ENCODE measurements around the gene TBX4. TPM values are rescaled to one million over a fixed set of nuclear protein-coding genes. Genes with fewer than 3 reads are reported as not detected.

The TBX4 gene
- total and polyA plus RNA-seq, 2 of the 13 experiments (the other 11 are each of a cell fraction or from before 2014, with no cell fraction given): 0.11 to 1.1 TPM

- TF ChIP-seq HNF1A (IDR thresholded peaks at IDR 0.05; ENCODE audit: low read depth) (no peak), HNF1A (CRISPR knock-in tag; IDR thresholded peaks at IDR 0.05; ENCODE audit: borderline replicate concordance) (no peak), HOXD1 (CRISPR knock-in tag; IDR thresholded peaks at IDR 0.05) (no peak), CSRNP2 (CRISPR knock-in tag; conservative IDR thresholded peaks at IDR 0.05; ENCODE audit: low read depth) (no peak), TP53 (CRISPR knock-in tag; conservative IDR thresholded peaks at IDR 0.05) (no peak)
Observed at GRCh38 chr17:61498042-61498994, 46.1 kb downstream of the TBX4 start (continued).

- no peak overlapping the region for H3K27ac ChIP-seq (ENCODE audit: extremely low read length, insufficient read depth, low read length)
- no peak overlapping the region for H3K4me2 ChIP-seq (ENCODE audit: low read depth, low read length)
- H3K36me3 ChIP-seq (replicated peaks in 1 of 2; ENCODE audit: control insufficient read depth in 1 of 2, insufficient read depth in 2 of 2, low read length in 2 of 2): no peaks in the 10 kb centered on the region
- no peak overlapping the region for H3K4me3 ChIP-seq (replicated peaks in 1 of 3; ENCODE audit: insufficient read depth in 1 of 3, low read depth in 2 of 3, low read length in 3 of 3)
- BruUV-seq (replicated peaks): no TSS peak
- H2AFZ ChIP-seq (ENCODE audit: low read length): no peak overlapping the region
- no peaks in the 10 kb centered on the region for H3K79me2 ChIP-seq (ENCODE audit: insufficient read depth, low read length)
- POLR2A ChIA-PET: no interaction called here
- H3K9ac ChIP-seq (ENCODE audit: insufficient read depth, low read depth, low read length): no peak overlapping the region
- FAIRE-seq: no peak
- peaks cover 45% of the 10 kb centered on the region for H3K4me1 ChIP-seq (ENCODE audit: insufficient read depth, low read length)
- no peak for DNase-seq (ENCODE audit: low spot score)
- H3K27me3 ChIP-seq (ENCODE audit: control insufficient read depth in 1 of 2, insufficient read depth in 2 of 2, low read length in 2 of 2): no peaks in the 10 kb centered on the region
- in situ Hi-C loops (cut with HindIII; ENCODE audit: extremely low pct_ligation_motif_present, low pct_unique_long_range_greater_than_20kb) (no loop called here), intact Hi-C loops (cut with micrococcal nuclease; ENCODE audit: unreplicated experiment) (loop anchor here (10.0 kb wide), 1 partner anchor 195 kb away; no protein-coding TSS in a partner anchor)
- WGBS (ENCODE audit: low lambda C conversion rate): 86% methylated on average over 3 of the region's 3 CpGs
- CTCF ChIA-PET (ENCODE audit: low intra/inter-chr PET ratio, low total read pairs): no interaction called here
- no peak for ATAC-seq
- no peaks in the 10 kb centered on the region for H3K9me3 ChIP-seq (ENCODE audit: low read length)
- no peaks in the 10 kb centered on the region for H4K20me1 ChIP-seq (ENCODE audit: insufficient read depth, low read length)
- TF ChIP-seq SRSF1 (optimal IDR thresholded peaks at IDR 0.05; ENCODE audit: low read depth, low read length) (no peak), REXO4 (CRISPR knock-in tag; IDR thresholded peaks at IDR 0.05; ENCODE audit: borderline replicate concordance) (no peak), MATR3 (CRISPR knock-in tag; IDR thresholded peaks at IDR 0.05) (no peak), SRY (CRISPR knock-in tag; IDR thresholded peaks at IDR 0.05) (no peak), UBTF (CRISPR knock-in tag; IDR thresholded peaks at IDR 0.05) (no peak), NPAS2 (CRISPR knock-in tag; IDR thresholded peaks at IDR 0.05; ENCODE audit: borderline replicate concordance) (no peak), KAT8 (CRISPR knock-in tag; IDR thresholded peaks at IDR 0.05) (no peak), RCOR2 (CRISPR knock-in tag; IDR thresholded peaks at IDR 0.05) (no peak), ZNF580 (CRISPR knock-in tag; IDR thresholded peaks at IDR 0.05; ENCODE audit: borderline replicate concordance, low read depth) (no peak)
Observed at GRCh38 chr17:61499632-61500031, 47.4 kb downstream of the TBX4 start.

Data from HepG2 (cell line).